ENCODE data around the gene TGFA.

The TGFA gene

DNA sequence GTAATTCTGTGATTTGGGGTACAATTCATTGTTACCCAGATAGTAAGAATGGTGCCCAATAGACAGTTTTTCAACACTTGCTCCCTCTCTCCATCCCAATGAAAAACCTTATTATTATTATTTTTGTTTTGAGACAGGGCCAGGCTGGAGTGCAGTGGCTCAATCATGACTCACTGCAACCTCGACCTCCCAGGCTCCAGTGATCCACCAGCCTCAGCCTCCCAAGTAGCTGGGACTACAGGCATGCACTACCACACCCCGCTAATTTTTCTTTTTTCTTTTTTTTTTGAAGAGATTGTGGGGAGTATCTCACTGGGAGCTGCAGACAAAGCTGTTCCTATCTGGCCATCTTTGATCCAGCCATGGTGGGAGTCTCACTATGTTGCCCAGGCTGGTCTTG lies 7.2 kb downstream of the TGFA start:
- no peak overlapping the region for H3K27ac ChIP-seq
- TF ChIP-seq, protein P1, sequence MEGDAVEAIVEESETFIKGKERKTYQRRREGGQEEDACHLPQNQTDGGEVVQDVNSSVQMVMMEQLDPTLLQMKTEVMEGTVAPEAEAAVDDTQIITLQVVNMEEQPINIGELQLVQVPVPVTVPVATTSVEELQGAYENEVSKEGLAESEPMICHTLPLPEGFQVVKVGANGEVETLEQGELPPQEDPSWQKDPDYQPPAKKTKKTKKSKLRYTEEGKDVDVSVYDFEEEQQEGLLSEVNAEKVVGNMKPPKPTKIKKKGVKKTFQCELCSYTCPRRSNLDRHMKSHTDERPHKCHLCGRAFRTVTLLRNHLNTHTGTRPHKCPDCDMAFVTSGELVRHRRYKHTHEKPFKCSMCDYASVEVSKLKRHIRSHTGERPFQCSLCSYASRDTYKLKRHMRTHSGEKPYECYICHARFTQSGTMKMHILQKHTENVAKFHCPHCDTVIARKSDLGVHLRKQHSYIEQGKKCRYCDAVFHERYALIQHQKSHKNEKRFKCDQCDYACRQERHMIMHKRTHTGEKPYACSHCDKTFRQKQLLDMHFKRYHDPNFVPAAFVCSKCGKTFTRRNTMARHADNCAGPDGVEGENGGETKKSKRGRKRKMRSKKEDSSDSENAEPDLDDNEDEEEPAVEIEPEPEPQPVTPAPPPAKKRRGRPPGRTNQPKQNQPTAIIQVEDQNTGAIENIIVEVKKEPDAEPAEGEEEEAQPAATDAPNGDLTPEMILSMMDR (IDR thresholded peaks at IDR 0.05), result no peak
- TF ChIP-seq ZFX (IDR thresholded peaks at IDR 0.05; ENCODE audit: borderline replicate concordance), result no peak

DNA sequence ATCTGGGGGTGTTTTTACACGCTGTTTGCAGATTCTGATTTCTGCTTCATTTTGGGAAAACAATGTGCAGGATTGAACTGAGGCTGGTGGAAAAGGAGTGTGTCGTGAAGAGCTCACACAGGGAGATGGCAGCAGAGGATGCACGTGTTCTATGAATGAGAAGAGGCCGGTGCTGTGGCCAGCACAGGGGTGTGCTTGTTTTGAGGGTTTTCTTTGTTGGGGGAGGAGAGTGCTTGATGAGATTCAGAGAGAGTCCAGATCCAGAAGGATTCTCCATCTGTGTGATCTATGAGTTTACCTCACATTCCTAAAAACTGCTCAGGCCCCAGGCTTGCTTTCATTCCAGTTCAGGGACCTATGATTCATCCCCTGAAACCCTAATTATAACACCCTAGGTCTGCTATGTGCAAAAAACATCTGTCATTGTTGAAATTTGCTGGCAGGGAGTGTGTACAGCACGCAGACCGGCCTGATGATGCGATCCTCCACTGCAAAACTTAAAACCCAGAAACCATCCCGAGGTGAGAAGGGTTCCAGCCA lies 12.1 kb downstream of the TGFA start:
- no peak for TF ChIP-seq ZFX (IDR thresholded peaks at IDR 0.05; ENCODE audit: borderline replicate concordance)
- H3K27ac ChIP-seq, result no peak overlapping the region

DNA sequence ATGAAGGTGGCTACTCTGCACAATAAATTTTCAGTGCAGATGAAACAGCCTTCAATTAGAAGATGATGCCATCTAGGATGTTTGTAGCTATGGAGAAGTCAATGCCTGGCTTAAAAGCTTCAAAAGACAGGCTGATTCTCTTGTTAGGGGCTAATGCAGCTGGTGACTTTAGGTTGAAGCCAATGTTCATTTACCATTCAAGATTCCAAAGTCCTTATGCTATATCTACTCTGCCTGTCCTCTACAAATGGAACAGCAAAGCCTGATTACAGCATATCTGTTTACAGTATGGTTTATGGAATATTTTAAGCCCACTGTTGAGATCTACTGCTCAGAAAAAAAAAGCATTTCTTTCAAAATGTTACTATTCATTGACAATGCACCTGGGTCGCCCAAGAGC lies 15.8 kb downstream of the TGFA start:
- TF ChIP-seq, protein P1 (IDR thresholded peaks at IDR 0.05), result no peak
- no peak for TF ChIP-seq ZFX (IDR thresholded peaks at IDR 0.05; ENCODE audit: borderline replicate concordance)
- no peak overlapping the region for H3K27ac ChIP-seq

DNA sequence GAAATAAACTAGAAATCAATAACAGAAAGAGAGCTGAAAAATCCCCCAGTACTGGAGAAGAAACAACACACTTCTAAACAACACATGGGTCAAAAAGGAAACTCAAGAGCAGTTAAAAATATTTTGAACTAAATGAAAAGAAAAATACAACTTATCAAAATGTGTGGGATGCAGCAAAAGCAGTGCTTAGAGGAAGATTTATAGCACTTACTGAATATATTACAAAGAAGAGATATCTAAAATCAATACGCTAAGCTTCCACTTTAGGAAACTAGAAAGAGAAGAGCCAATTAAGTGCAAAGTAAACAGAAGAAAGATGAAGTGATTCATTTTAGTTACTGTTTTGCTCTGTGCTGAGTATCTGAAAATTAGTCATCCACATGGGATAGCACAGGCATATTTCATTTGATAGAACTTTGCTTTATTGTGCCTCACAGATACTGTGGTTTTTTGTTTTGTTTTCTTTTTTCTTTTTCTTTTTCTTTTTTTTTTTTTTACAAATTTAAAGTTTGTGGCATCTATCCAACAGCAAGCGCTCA lies 17.0 kb downstream of the TGFA start:
- TF ChIP-seq ZFX (IDR thresholded peaks at IDR 0.05; ENCODE audit: borderline replicate concordance), result no peak
- TF ChIP-seq, protein P1 (IDR thresholded peaks at IDR 0.05), result no peak
- no peak overlapping the region for H3K27ac ChIP-seq

DNA sequence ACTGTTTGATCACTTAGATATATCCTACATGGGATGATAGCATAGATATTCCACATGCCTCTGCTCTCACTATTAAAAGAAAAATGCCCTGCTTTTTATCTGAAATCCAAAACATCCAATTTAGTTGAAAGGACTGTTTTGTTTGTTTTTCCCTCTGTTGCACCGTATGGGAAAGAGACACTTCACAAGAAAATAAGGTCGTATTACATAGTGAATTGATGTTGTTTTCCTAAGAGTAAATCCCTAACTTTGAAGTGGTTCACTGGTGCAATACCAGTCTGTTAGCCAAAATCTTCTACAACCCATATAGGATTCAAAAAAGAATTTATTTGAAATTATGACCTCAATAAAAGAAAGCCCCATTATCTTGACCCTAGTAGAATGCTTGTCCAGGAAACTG lies 18.1 kb downstream of the TGFA start:
- TF ChIP-seq, protein P1 (IDR thresholded peaks at IDR 0.05), result no peak
- TF ChIP-seq ZFX (IDR thresholded peaks at IDR 0.05; ENCODE audit: borderline replicate concordance), result no peak
- no peak overlapping the region for H3K27ac ChIP-seq

DNA sequence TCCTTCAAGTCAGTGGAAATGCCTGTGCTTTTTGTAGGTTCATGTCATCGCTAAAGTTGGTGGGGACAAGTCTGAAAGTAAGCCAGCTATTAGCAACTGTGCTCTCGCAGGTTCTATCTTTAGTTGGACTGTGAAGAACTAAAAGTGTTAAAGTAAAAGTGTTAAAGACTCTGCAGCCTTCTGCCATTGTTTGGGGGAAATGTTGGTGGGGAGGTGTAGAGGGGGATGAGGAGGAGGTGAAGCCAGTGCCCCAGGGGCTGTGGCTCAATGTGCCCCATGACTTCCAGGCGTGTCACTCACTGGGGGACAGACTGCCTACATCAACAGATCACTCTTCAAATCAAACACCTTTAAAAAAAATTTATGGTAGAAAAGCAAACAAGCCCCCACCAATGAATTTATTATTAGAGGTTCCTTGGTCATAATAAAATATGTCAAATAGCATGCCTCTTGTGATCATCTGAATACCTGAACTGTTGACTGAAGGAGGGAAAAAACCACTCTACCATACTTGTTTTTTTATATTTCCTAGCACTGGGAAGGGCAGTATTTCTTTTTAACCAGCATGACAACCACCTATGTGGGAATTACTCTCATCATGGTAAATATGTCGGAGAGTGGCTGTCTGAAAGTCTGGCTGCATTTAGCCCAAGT lies 19.3 kb downstream of the TGFA start:
- no peak overlapping the region for H3K27ac ChIP-seq
- no peak for TF ChIP-seq ZFX (IDR thresholded peaks at IDR 0.05; ENCODE audit: borderline replicate concordance)
- TF ChIP-seq, protein P1 (IDR thresholded peaks at IDR 0.05), result no peak

DNA sequence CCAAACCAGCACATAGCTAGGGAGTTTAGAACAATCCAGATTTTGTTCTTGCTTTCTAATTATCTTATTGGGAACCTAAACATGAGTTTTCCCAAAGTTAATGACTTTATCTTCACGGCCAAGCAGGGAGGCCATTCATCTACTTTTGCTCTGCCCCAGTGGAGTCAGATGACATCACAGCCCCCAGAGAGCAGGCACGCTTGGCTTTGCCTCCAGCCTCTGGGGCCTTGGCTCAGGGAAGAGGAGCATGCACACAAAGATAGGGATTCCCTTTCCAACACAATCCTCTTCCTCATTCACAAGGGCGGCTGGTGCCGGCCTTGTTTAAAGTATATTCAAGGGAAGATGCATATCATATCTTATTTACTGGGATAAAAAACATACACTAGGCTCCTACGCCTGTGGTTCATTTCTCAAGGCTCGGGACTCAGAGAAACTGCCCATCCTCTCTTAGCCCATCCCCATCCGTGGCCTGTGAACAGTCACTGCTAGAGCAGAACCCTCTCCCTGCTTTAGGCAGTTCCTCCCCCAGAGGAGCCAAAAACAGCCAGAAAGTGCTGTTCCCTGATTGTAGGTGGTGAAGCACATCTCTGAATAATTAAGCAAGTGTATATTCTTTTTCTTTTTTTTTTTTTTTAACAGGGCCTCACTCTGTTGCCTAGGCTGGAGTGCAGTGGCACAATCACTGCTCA lies 21.2 kb downstream of the TGFA start:
- TF ChIP-seq, protein P1 (IDR thresholded peaks at IDR 0.05), result no peak
- no peak for TF ChIP-seq ZFX (IDR thresholded peaks at IDR 0.05; ENCODE audit: borderline replicate concordance)
- no peak overlapping the region for H3K27ac ChIP-seq
